Measurements from ENCODE around the gene DENND4C.

DNA sequence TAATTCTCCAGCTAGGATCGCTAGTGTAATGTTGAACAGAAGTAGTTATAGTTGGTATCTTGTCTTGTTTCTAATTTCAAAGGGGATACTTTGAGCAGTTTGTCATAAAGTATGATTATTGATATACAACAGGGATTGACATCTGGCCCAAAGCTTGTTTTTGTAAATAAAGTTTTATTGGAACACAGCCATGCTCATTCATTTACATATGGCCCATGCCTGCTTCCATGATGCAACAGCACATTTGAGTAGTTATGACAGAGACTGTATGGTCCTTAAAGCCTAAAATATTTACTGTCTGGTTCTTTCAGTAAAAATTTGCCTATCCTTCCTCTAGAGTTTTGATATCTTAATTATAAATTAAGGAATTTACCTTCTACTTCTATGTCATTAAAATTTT, 79.8 kb downstream of the DENND4C start:
- no peak for TF ChIP-seq POLR2AphosphoS5 (IDR thresholded peaks at IDR 0.05; ENCODE audit: low read depth, low read length)
- TF ChIP-seq, protein P1, sequence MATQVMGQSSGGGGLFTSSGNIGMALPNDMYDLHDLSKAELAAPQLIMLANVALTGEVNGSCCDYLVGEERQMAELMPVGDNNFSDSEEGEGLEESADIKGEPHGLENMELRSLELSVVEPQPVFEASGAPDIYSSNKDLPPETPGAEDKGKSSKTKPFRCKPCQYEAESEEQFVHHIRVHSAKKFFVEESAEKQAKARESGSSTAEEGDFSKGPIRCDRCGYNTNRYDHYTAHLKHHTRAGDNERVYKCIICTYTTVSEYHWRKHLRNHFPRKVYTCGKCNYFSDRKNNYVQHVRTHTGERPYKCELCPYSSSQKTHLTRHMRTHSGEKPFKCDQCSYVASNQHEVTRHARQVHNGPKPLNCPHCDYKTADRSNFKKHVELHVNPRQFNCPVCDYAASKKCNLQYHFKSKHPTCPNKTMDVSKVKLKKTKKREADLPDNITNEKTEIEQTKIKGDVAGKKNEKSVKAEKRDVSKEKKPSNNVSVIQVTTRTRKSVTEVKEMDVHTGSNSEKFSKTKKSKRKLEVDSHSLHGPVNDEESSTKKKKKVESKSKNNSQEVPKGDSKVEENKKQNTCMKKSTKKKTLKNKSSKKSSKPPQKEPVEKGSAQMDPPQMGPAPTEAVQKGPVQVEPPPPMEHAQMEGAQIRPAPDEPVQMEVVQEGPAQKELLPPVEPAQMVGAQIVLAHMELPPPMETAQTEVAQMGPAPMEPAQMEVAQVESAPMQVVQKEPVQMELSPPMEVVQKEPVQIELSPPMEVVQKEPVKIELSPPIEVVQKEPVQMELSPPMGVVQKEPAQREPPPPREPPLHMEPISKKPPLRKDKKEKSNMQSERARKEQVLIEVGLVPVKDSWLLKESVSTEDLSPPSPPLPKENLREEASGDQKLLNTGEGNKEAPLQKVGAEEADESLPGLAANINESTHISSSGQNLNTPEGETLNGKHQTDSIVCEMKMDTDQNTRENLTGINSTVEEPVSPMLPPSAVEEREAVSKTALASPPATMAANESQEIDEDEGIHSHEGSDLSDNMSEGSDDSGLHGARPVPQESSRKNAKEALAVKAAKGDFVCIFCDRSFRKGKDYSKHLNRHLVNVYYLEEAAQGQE (IDR thresholded peaks at IDR 0.05; ENCODE audit: insufficient read depth in 1 of 2, low read depth in 2 of 2, low read length in 2 of 2), result no peak

All from PFSK-1 (cell line).